ENCODE results near the gene FAM20C.

Gene FAM20C

DNA sequence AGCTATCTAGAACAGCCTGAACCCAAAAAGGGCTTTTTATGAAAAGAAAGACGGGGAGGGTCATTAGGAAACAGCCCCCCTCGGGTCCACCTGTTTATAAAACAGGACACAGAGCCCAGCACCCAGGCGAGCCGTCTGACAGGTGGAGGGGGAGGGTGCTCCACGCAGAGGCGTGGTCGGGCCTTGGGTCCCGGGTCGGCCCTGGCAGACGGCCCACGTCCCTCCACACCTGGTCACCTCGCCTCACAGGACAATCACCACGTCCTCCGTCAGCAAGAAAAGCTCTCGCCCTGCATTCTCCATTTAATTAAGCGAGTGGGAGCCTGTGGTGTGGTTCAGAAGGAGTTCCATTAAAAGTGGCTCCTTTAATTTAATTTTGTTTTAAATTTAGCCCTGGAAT, 55.3 kb downstream of the FAM20C start:
- DNase-seq = no peak

DNA sequence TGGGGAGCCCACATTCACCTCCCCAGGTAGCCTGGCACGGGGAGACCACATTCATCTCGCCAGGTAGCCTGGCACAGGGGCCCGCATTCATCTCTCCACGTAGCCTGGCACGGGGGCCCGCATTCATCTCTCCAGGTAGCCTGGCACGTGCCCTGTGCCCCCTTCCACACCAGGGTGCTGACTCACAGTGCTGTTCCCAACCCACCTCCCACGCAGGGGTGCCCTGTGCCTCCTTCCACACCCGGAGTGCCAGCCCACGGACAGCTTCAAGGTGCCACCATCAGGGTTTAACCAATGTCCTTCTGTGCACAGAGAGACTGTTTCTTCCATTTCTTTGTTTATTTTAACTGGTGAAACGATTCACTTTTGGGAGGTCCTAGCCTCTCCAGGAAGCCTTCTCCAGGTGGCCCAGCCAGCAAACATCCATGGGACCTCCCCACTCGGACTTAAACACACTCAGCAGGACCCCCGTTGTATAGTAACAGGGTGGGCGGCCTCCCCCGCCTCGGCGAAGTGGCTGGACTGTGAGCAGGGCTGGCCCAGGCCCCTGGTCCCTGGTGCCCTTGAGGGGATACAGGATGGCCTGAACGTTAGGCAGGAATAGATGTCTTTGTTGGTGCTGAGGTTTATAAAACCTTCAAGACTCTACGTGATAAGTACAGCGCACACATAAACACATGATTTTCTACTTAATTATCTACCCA, 56.5 kb downstream of the FAM20C start:
- DNase-seq = no peak

DNA sequence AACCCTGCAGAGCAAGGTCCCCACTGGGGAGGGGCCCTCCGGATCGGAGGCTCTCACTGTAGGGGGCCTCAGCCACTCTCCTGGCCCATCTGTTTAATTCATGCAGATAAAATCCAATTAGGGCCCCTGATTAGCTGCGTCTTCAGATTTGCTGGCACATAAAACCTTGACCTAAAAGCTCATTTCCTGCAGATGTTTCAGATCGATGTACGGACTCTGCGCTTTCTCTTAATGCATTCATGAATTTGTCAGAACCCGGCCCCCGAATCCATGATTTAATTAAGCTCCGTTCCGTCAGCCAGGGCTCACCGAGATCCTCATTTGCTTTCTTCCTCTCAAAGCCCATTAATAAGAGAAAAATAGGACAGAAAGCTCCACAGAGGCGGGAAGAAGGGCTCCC, 57.6 kb downstream of the FAM20C start:
- DNase-seq = no peak

DNA sequence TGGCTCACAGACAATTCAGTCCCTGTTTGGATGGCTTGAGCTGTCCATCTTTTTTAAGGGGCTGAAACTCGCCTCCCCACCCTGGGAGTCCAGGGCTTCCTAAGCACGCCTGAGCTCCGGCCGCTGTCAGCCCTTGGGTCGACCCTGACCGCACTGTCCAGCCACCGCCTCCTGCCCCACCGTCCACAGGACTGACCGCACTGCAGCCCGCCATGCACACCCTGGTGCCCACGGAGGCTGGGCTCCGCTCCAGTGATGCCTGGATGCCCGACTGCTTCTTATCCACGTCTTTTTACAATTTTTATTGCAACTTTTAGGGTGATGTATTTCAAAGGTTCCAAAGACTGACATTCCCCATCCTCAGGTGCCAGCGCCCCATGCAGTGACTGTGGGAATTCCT, 58.2 kb downstream of the FAM20C start:
- DNase-seq = no peak

DNA sequence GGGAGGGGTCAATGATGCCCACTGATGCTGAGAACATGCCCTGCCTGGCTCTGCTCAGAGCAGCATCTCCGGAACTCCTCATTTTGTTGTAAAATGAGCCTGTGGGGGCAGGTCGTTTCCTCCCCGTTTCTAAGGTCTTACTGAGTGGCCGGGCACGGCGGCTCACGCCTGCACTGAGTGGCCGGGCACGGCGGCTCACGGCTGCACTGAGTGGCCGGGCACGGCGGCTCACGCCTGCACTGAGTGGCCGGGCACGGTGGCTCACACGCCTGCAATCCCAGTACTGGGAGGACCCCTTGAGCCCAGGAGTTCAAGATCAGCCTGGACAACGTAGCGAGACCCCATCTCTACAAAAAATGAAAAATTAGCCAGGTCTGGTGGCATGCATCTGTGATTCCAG, 58.6 kb downstream of the FAM20C start:
- DNase-seq = no peak

DNA sequence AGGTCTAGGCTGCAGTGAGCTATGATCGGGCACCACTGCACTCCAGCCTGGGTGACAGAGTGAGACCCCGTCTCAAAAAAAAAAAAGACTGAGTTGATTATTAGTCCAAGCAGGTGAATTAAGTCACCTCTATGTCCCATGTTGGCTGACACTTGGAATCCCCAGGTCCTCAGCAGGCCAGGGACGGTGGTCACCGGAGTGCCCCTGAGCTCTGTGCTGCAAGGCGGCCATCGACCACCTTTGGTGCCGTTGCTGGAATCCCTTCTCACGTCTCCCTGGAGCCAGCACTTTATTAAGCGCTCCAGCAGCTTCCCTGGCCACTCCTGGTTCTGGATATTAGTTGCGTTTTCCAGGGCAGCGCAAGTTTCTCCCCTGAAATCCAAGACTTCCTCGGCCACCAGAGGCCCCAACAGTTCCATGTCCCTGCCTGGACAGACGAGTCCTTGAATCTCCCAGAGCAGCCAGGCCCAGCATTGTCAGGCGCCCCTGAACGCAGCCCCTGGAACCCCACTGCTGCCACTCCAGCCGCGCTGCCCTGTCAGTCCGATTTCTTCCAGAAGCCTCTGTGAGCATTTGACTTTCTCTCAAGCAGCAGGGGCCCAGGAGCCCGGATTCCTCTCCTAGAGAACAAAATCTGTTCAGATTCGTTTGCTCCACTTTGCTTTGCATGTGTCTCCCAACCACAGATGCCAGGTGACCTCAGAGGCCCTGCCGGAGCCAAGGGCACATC, 59.2 kb downstream of the FAM20C start:
- no peak for DNase-seq

DNA sequence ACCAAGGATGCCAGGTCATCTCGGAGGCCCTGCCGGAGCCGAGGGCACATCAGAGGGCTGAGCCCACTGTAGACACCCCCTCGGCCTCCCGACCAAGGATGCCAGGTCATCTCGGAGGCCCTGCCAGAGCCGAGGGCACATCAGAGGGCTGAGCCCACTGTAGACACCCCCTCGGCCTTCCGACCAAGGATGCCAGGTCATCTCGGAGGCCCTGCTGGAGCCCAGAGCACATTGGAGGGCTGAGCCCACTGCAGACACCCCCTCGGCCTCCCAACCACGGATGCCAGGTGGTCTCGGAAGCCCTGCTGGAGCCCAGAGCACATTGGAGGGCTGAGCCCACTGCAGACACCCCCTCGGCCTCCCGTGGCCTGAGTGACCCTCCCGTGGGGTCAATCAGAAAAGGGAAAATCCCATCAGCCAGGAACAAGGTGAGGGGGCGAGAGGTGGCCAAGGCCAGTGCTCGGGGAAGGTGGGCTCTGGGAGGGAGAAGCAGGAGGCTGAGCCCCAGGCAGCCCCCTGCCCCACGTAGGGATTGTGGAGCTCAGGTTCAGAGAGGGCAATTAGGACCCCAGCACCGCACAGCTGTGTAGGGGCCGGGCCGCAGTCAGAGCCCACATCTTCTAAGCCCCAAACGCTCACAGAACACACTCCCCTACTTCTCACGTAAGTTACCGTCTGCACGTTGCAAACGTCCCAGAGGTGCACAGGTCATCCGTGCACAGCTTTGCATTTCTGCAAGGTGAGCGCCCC, 60.0 kb downstream of the FAM20C start:
- no peak for DNase-seq

DNA sequence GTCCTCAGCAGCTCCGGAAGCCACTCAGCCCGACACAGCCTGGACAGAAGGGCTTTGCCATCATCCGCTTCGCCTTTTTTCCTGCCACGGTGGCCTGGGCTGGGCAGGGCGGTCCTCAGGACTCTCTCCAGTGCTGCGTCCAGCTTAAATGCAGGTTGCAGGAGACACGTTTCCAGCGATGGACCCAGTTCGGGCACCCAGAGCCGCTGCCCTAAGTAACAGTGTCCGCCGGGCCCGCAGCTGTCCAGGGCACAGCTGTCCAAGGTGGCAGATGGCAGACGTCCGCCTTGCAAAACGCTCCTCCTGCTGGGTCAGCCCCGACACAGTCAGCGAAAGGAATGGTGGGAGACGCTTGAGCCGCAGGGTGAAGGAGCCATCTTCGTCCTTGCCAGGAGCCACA, 60.6 kb downstream of the FAM20C start:
- no peak for DNase-seq

DNA sequence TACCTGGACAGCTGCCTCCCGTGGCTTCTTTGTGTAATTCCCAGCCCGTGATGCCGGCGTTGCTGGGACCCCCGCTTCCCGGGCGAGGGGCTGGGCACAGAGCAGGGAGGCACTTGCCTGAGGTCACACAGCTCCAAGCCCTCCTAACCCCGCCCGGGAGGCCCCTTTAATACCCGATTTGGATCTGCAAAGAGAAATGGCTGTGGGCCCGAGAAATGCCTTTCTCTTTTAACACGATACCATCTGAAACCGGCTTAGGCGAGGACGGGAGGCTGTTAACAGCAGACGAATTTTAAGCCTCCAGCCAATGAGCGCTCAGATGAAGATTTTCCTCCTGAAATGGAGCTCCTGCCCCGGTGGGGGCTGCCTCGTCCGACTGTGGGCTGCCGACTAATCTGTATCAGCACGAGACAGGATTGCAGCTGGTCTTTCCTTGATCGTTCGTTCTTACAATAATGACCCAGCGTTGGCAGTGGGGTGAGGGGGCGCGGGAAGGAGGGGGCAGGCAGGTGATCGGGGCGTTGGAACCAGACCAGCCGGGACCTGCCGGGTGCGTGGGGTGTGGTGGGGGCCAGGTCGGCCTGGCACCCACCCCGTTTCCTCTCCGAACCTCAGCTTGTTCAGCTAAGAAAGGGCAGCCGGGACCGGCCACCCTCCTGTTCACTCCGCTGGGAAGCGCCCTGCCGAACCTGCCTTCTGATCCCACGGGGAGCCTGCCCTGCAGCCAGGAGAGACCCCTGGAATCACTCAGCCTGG, 61.4 kb downstream of the FAM20C start:
- no peak for DNase-seq

DNA sequence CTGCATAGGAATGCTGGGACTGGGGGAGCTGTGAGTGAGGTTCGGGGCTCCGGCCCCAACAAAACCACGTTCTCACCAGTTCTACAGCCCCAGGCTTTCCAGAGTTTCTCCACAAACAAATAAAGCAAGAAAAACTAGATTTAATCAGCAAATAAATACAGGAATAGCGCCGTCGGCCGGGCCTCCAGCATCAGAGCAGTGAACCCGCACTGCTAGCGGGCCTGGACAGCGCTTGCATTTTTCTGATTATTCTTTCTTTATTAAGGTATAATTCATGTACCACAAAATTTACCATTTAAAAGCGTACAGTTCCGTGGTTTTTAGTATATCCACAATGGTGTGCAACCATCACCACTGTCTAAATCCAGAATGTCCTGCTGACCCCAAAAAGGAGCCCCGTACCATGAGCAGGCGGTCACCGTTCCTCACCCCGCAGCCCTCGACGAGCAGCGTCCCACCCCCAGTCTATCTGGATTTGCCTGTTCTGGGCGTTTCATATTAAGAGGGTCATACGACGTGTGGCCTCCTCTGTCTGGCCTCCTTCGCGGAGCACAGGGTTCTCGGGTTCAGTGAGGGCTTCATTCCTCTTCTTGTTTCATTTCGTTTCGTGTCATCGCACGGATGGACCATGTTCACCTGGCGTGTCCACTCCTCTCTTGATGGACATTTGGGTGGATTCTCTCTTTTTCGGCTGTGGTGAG, 62.1 kb downstream of the FAM20C start:
- no peak for DNase-seq

DNA sequence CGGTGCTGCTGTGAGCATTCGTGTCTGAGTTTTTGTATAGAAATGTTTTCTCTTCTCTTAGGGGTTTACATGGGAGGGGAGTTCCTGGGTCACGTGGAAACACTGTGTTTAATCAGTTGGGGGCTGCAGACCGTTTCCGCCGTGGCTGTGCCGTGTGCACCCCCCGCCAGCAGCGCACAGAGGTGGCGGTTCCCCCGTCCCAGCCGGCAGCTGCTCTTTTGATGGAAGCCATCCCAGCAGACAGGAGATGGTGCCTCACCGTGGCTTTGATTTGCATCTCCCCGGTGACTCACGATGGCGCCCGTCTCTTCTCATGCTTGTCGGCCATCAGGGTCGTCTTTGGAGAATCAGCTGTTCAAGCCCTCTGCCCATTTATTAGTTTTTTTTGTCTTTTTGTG, 62.7 kb downstream of the FAM20C start:
- DNase-seq = no peak

DNA sequence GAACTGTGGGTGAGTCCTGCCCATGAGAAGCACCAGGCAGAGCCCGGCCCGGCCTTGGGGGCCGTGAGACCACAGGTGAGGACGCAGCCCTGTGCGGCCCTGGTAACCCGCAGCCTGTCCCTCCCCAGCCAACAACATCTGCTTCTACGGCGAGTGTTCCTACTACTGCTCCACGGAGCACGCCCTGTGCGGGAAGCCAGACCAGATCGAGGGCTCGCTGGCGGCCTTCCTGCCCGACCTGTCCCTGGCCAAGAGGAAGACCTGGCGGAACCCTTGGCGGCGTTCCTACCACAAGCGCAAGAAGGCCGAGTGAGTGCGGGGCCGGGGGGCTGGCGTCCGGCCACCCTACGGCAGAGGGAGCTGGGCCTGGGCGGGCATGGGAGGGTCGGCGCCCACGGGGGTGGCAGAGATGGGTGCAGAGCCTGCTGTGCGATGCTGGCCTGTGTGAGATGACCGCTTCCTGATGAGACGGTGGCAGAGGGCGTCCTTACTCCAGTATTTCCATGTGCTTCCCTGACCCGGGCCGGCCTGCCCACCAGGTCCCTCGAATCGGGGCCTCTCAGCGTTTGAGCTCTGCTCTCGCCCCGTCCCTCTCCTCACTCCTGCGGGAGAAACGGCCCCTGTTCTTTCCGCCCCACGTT, 63.5 kb downstream of the FAM20C start:
- DNase-seq = no peak

DNA sequence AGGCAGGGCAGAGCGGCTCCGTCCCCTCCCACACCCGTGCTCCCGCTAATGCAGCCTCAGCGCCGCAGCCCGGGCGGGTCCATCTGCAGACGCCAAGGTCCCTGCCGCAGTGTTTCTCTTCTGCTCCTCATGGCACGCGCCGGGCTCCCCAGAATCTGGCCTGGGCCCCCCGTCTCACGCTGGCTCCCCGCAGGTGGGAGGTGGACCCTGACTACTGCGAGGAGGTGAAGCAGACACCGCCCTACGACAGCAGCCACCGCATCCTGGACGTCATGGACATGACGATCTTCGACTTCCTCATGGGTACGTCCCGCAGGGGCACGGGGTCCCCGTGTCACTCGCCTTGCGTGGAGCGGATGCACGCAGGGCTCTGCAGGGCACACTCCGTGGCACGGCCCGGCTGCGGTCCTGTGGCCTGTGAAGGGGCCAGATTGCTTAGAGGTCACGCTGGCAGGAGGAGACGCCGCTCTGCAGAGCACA, 64.1 kb downstream of the FAM20C start:
- DNase-seq = no peak

DNA sequence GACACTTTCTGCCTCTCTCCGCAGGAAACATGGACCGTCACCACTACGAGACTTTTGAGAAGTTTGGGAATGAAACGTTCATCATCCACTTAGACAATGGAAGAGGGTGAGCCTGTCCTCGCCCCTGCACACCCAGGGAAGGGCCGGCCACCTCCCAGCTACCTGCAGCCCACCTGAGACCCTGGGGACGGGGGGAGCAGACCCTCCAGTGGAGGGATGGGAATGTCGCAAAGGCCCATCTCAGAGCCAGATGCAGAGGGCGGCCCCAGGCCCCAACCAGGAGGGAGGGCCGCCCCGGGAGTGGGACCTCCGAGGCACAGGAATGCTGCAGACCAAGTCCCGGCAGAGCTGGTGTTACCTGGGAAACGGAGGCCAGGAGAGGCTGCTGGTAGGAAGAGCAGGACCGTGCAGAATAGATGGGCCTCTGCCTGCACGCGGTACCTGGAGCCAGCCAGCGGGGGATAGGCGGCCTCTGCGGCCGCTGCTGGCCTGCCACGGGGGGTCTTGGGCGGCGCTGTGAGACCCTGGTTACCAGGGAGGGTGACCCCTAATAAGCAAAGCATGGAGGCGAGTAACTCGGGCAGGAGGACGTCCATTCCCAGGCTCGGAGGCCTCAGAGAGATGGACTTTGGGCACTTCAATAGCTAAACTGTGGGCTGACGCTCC, 64.7 kb downstream of the FAM20C start:
- DNase-seq = no peak

DNA sequence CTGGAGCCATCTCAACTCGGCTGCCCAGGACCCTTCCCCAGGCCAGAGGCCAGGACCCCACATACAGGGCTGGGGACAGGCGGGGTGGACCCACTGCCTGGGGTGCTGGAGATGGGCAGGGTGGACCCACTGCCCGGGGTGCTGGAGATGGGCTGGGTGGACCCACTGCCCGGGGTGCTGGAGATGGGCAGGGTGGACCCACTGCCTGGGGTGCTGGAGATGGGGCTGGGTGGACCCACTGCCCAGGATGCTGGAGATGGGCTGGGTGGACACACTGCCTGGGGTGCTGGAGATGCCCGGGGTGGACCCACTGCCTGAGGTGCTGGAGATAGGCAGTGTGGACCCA, 65.2 kb downstream of the FAM20C start:
- no peak for DNase-seq

DNA sequence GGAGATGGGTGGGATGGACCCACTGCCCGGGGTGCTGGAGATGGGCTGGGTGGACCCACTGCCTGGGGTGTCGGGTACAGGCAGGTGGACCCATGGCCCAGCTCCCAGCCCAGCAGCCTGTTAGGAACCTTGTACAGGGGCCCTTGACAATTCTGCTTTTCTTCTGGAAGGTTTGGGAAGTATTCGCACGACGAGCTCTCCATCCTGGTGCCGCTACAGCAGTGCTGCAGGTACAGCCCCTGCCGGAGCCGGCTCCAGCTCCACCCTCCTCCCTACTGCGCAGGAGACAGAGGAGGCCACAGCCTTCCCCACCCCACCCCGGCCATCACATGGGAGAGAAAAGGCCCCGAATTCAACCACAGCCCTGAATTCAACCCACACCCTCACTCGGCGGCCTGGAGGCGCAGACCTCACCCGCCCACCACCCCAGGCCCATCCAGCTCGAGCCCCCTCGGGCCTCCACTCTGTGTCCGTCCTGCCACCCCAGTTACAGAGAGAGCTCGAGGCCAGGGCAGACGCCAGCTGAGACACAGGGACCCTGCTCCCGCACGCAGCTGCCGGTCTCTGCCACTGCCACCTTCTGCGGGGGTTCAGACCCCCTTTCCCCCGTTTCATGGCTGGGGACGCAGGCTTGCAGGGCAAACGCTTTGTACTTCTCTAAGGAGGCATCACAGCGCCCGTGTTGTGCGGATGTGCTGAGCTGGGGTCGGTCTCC, 66.3 kb downstream of the FAM20C start:
- no peak for DNase-seq

DNA sequence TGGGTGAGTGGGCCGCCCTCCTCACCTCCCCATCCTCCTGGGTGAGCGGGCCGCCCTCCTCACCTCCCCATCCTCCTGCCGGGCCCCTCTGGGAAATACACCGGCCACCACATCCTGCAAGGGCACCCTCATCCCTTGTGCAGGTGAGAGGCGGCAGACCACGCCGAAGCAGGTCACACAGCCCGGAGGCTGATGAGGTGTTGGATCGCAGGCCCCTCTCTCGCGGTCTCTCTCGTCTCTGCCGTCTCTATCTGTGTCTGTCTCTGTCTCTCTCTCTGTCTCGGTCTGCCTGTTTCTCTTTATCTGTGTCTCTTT, 66.8 kb downstream of the FAM20C start:
- no peak for DNase-seq

DNA sequence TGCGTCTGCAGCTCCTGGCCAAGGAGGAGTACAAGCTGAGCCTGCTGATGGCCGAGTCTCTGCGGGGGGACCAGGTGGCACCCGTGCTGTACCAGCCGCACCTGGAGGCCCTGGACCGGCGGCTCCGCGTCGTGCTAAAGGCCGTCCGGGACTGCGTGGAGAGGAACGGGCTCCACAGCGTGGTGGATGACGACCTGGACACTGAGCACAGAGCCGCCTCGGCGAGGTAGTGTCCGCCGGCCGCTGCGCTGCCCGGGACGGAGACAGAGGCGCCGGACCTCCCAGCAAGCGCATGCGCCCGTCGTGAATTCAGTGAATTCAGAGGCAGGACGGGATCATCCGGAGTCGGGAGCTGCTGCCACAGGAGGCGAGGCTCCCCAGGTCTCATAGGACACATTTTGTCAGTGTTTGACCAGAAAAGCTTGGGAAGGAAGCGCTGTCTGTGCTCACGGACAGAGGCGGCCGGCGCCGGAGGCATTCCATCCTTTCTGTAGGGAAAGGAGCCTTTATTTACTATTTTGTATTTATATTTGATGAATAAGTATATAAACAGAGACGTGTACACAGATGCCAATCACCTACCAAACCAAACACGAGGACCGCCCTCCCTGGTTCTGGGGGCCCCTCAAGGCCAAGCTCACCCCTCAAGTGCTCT, 67.5 kb downstream of the FAM20C start:
- DNase-seq = no peak

DNA sequence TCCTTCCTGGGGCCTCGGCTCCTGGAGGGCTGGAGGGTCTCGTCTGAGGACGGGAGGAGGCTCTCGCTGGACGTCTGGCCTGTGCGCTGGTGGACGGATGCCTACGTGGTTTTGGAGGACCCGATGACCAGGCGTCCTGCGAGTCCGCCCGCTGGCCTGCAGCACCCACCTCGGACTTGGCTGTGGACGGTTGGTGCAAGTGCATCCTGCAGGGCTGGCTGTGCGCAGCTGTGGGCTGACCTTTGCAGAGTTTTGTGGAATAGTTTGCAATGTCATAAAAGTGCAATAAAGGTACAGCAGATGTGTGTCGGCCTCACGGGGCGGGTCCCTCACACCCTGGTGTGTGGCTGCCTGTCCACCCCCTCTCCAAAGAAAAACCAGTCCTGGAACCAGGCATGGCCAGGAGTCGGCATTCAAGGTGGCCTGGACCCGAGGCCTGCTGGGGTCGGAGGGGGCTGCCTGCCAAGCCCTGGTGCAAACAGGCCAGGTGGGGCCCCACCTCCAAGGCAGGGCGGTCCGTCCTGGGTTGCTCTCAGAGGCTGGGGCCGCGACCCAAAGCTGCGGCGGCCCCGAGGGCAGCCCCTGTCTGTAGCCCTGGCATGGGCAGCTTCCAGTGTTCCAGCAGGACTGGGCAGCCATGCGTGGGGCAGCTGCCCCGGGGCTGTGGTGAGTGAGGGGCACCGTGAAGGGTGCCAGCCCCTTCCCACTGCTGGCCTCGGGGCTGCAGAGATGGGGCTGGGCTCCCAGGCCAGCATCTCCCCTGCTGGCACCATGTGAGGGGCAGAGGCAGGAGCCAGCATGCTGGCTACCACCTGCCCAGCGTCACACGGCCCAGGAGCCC, 68.3 kb downstream of the FAM20C start:
- no peak for DNase-seq

Data from DMS79 treated with DMSO at 0.1 percent for 48 hours (cell line).